Breast epithelium (tissue), 3 donors: Measurements from ENCODE around the gene CPXM1.

Source experiments
- CTCF ChIP-seq, 3 donors: fragments of 450-650 bp; IDR thresholded peaks; one replicate each; pipeline ENCODE4 v1.5.1; 2016 to 2017; ENCODE audit warnings: antibody characterized with exemption in 3 of 3, mild to moderate bottlenecking in 3 of 3, moderate library complexity in 3 of 3
- POLR2AphosphoS5 ChIP-seq, 3 donors: sonication (generic); formaldehyde crosslinking; IDR thresholded peaks; one replicate each; pipeline ENCODE4 v1.6.1; 2017; ENCODE audit warnings: antibody characterized with exemption in 3 of 3

- TF ChIP-seq CTCF (IDR thresholded peaks at IDR 0.05) (no peak), POLR2AphosphoS5 (IDR thresholded peaks at IDR 0.05) (no peak)
These were observed 25.3 kb upstream of the CPXM1 start for GRCh38 chr20:2825761-2826160.
